ENCODE results near the gene LRR1.

DNA sequence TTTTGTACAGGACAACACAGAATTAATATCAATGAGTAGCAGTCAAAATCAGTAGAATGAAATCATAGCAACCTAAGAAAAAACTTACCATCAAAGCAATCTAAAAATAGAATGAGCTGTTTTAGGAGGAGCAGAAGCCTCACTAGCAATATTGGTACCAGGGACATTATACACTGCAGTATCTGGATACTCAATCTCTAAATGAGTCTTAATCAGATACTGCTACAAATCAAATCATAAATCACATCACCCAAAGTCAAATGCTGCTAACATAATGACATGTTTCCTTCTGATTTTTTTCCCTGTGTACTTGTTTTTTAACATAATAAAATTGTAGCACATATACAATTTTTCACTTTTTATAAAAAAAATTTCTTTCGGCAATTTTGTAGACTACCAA lies 20.6 kb upstream of the LRR1 start:
- no peak for TF ChIP-seq CTCF (conservative IDR thresholded peaks at IDR 0.05)
- no peak for TF ChIP-seq EZH2 (IDR thresholded peaks at IDR 0.05; ENCODE audit: low read depth)

Data from PC-9 (cell line).